B cell (primary cell): ENCODE data around the gene BNC2. TPM values are rescaled to one million over a fixed set of nuclear protein-coding genes. Genes with fewer than 3 reads are reported as not detected.

Experiments used
- ATAC-seq: fragments of 200-7000 bp; cut with Tn5 transposase; one replicate; pipeline ENCODE4 v1.10.0; 2021; ENCODE audit warnings: low read depth, mild to moderate bottlenecking, moderate number of reproducible peaks, moderate library complexity
- CTCF ChIA-PET: fragments of 350-600 bp; sonication (Branson Sonifier 250); formaldehyde crosslinking; loops from one replicate; lab custom pipeline; 2021; ENCODE audit warnings: antibody characterized with exemption, inconsistent platforms; lab: Charles Lee
- POLR2A ChIA-PET: fragments of 350-600 bp; sonication (Branson Sonifier 250); formaldehyde crosslinking; loops from one replicate; lab custom pipeline; 2021; ENCODE audit warnings: antibody characterized with exemption; lab: Charles Lee
- DNase-seq: peaks from one replicate; pipeline ENCODE4 v3.0.0; 2013
- H2AFZ ChIP-seq: 2 replicates; pipeline ENCODE4 v1.6.1; 2012; ENCODE audit warnings: mild to moderate bottlenecking, low read depth, low read length; ENCODE audit not compliant: insufficient read depth, poor library complexity, severe bottlenecking
- H3K27ac ChIP-seq, 2 donors: 1 replicate in 1 of 2; 2 replicates in 1 of 2; pipeline ENCODE4 v1.5.1; 2012 to 2013; ENCODE audit warnings: low read length in 2 of 2, mild to moderate bottlenecking in 2 of 2, moderate library complexity in 1 of 2
- H3K27me3 ChIP-seq, 4 experiments: fragments of 200-600 bp in 1 of 4; sonication (generic) in 1 of 4; replicated peaks in 1 of 4; 1 replicate in 2 of 4; 2 replicates in 2 of 4; pipeline versions ENCODE4 v1.6.1 to v1.7.0; 2013 to 2016; ENCODE audit warnings: low read length in 3 of 4, mild to moderate bottlenecking in 2 of 4, mixed read lengths in 1 of 4, moderate library complexity in 1 of 4; ENCODE audit not compliant: insufficient read depth in 4 of 4, control insufficient read depth in 3 of 4; ENCODE audit errors: control extremely low read depth in 1 of 4
- H3K36me3 ChIP-seq, 2 experiments: replicated peaks in 1 of 2; 1 replicate in 1 of 2; 2 replicates in 1 of 2; pipeline versions ENCODE4 v1.6.1 to v1.7.1; 2013; ENCODE audit warnings: low read length in 1 of 2; ENCODE audit not compliant: insufficient read depth in 2 of 2, control insufficient read depth in 1 of 2; ENCODE audit errors: control extremely low read depth in 1 of 2, extremely low read depth in 1 of 2
- H3K4me1 ChIP-seq, 2 donors: fragments of 200-600 bp in 1 of 2; sonication (generic) in 1 of 2; 1 replicate in 1 of 2; 2 replicates in 1 of 2; pipeline versions ENCODE4 v1.5.1 to v1.6.1; 2013 to 2017; ENCODE audit warnings: low read length in 2 of 2; ENCODE audit not compliant: control insufficient read depth in 2 of 2, insufficient read depth in 2 of 2
- H3K4me2 ChIP-seq: replicated peaks from 2 replicates; pipeline ENCODE3; 2012; ENCODE audit warnings: mild to moderate bottlenecking, low read depth, low read length; ENCODE audit not compliant: poor library complexity, severe bottlenecking
- H3K4me3 ChIP-seq, 5 experiments: fragments of 200-600 bp in 1 of 5; sonication (generic) in 1 of 5; 1 replicate in 3 of 5; 2 replicates in 2 of 5; pipeline versions ENCODE4 v1.5.1 to v1.7.0; 2011 to 2016; ENCODE audit warnings: low read length in 4 of 5, mild to moderate bottlenecking in 4 of 5, low read depth in 2 of 5, control low read depth in 1 of 5, moderate library complexity in 1 of 5; ENCODE audit not compliant: insufficient read depth in 1 of 5; ENCODE audit errors: control extremely low read depth in 1 of 5, extremely low read depth in 1 of 5
- H3K79me2 ChIP-seq: fragments of 200-600 bp; sonication (generic); one replicate; pipeline ENCODE4 v1.6.0; 2016; ENCODE audit warnings: low read length; ENCODE audit not compliant: control insufficient read depth, insufficient read depth
- H3K9ac ChIP-seq: fragments of 200-600 bp; sonication (generic); 2 replicates; pipeline ENCODE4 v1.6.1; 2017; ENCODE audit warnings: mild to moderate bottlenecking, low read length, moderate library complexity
- H3K9me3 ChIP-seq, 3 donors: one replicate each; pipeline versions ENCODE4 v1.6.1 to v1.7.1; 2013; ENCODE audit warnings: low read length in 2 of 3; ENCODE audit not compliant: control insufficient read depth in 2 of 3, insufficient read depth in 1 of 3; ENCODE audit errors: control extremely low read depth in 1 of 3
- H4K20me1 ChIP-seq: 2 replicates; pipeline ENCODE4 v1.6.0; 2012; ENCODE audit warnings: mild to moderate bottlenecking, low read length; ENCODE audit not compliant: insufficient read depth, control insufficient read depth, poor library complexity, severe bottlenecking
- H3K27ac Mint-ChIP-seq: one replicate; pipeline ENCODE4 v1.8.0; 2021; ENCODE audit warnings: mixed read lengths
- H3K27me3 Mint-ChIP-seq: one replicate; pipeline ENCODE4 v1.8.0; 2021; ENCODE audit warnings: mixed read lengths
- H3K4me1 Mint-ChIP-seq: one replicate; pipeline ENCODE4 v1.8.0; 2021; ENCODE audit warnings: mixed read lengths
- H3K4me3 Mint-ChIP-seq: one replicate; pipeline ENCODE4 v1.8.0; 2021; ENCODE audit warnings: mixed read lengths
- H3K9me3 Mint-ChIP-seq: one replicate; pipeline ENCODE4 v1.8.0; 2022; ENCODE audit warnings: mixed read lengths; ENCODE audit not compliant: insufficient read depth
- CTCF ChIP-seq: fragments of 200-600 bp; IDR thresholded peaks from one replicate; pipeline ENCODE4 v1.8.0; 2022; ENCODE audit warnings: antibody characterized with exemption, mild to moderate bottlenecking
- EZH2 ChIP-seq: IDR thresholded peaks from 2 replicates; pipeline ENCODE4 v1.6.1; 2012; ENCODE audit warnings: borderline replicate concordance, low read depth, mild to moderate bottlenecking, moderate library complexity, low read length; ENCODE audit not compliant: insufficient read depth, poor library complexity, severe bottlenecking
- WGBS: methylation state at CpG from one replicate; pipeline ENCODE4 v1.1.5; 2013; ENCODE audit warnings: missing lambda C conversion rate; ENCODE audit not compliant: insufficient coverage; 5-methylcytosine and 5-hydroxymethylcytosine counted together
- intact Hi-C: fragments of 100-400 bp; cut with micrococcal nuclease; formaldehyde crosslinking; loops from one replicate; pipeline ENCODE4 v1.10.0; 2022
- polyA plus RNA-seq: library from polyadenylated mRNA; depleted of rRNA; stranded (reverse); fragments of >200 nt; gene quantifications from 2 replicates; pipeline ENCODE4 v1.2.3, GENCODE V29; 2012
- total RNA-seq, 2 donors: library from RNA; stranded (reverse); fragments of 120-200 nt in 1 of 2; gene quantifications; 1 replicate in 1 of 2; 2 replicates in 1 of 2; pipeline versions ENCODE4 v1.2.3 to v1.2.4, GENCODE V29; 2013 to 2022

BNC2 gene
- total and polyA plus RNA-seq, 2 donors (not counting 1 experiment from before 2014, with no cell fraction given) = 0.01 TPM; not detected in 1

- no peaks in the 10 kb centered on the region for H3K4me1 ChIP-seq
- H3K27me3 Mint-ChIP-seq = peaks cover 15% of the 10 kb centered on the region
- no CpG with 5 or more reads among the region's 5 CpGs for WGBS
- no peak for ATAC-seq
- H4K20me1 ChIP-seq = no peaks in the 10 kb centered on the region
- no peaks in the 10 kb centered on the region for H3K9me3 Mint-ChIP-seq
- no peak overlapping the region for H3K9ac ChIP-seq
- no peak for TF ChIP-seq EZH2
- no peak for TF ChIP-seq CTCF
- H3K9me3 ChIP-seq = no peaks in the 10 kb centered on the region
- no peaks in the 10 kb centered on the region for H3K36me3 ChIP-seq
- intact Hi-C loops = no loop called here
- H3K27ac ChIP-seq = no peak overlapping the region
- H3K4me2 ChIP-seq = no peak overlapping the region
- ChIA-PET POLR2A (no interaction called here), CTCF (no interaction called here)
- H2AFZ ChIP-seq = no peak overlapping the region
- H3K27me3 ChIP-seq = peaks cover 0 to 6% (median 2%) of the 10 kb centered on the region in 4 experiments
- H3K27ac Mint-ChIP-seq = no peak overlapping the region
- no peaks in the 10 kb centered on the region for H3K79me2 ChIP-seq
- H3K4me1 Mint-ChIP-seq = no peaks in the 10 kb centered on the region
- no peak overlapping the region for H3K4me3 Mint-ChIP-seq
- no peak for DNase-seq
- no peak overlapping the region for H3K4me3 ChIP-seq
These were observed 137.9 kb downstream of the BNC2 start for GRCh38 chr9:16732546-16732945.

GRCh38 chr9:16730162-16730561 lies 140.3 kb downstream of the BNC2 start:
- ChIA-PET CTCF (no interaction called here), POLR2A (no interaction called here)
- Mint-ChIP-seq H3K4me3 (no peak overlapping the region), H3K27ac (no peak overlapping the region), H3K4me1 (peaks cover 2% of the 10 kb centered on the region), H3K27me3 (peaks cover 31% of the 10 kb centered on the region), H3K9me3 (no peaks in the 10 kb centered on the region)
- peaks cover 0 to 6% (median 2%) of the 10 kb centered on the region in 4 experiments for H3K27me3 ChIP-seq
- TF ChIP-seq CTCF = no peak
- no peak for TF ChIP-seq EZH2
- DNase-seq (no peak), ATAC-seq (no peak)
- no peak overlapping the region for H3K4me3 ChIP-seq
- H3K36me3 ChIP-seq = no peaks in the 10 kb centered on the region
- H4K20me1 ChIP-seq = no peaks in the 10 kb centered on the region
- intact Hi-C loops = no loop called here
- 70% methylated on average over 2 of the region's 5 CpGs for WGBS
- H3K27ac ChIP-seq = no peak overlapping the region
- H2AFZ ChIP-seq = no peak overlapping the region
- H3K79me2 ChIP-seq = no peaks in the 10 kb centered on the region
- H3K4me2 ChIP-seq = no peak overlapping the region
- no peak overlapping the region for H3K9ac ChIP-seq
- H3K9me3 ChIP-seq = no peaks in the 10 kb centered on the region
- H3K4me1 ChIP-seq = no peaks in the 10 kb centered on the region
